HT-29 (cell line): ENCODE results near the gene PRRG4. TPM values are rescaled to one million over a fixed set of nuclear protein-coding genes. Genes with fewer than 3 reads are reported as not detected.
"Not testable (repeated sequence)": the region's sequence is repeated elsewhere in the genome, so short reads cannot be mapped to it uniquely, and the experiment has no call there.

Experiments used
- DNase-seq: peaks from one replicate; pipeline ENCODE4 v3.0.0-alpha.2; 2015; ENCODE audit warnings: low spot score
- total RNA-seq: library from RNA; depleted of rRNA; stranded (reverse); fragments of >200 nt; shearing (Covaris generic); gene quantifications from 2 replicates; pipeline ENCODE4 v1.2.3, GENCODE V29; 2014

The PRRG4 gene
- total RNA-seq, 1 experiment from 2014 or later, result 4.8 TPM

GRCh38 chr11:32884770-32885384, 55.1 kb downstream of the PRRG4 start:
- DNase-seq, result peak; percentile 42

- DNase-seq, result no peak
Observed at GRCh38 chr11:32885556-32885955, 55.8 kb downstream of the PRRG4 start.

- DNase-seq, result no peak
Observed at GRCh38 chr11:32886180-32886579, 56.5 kb downstream of the PRRG4 start.

GRCh38 chr11:32887707-32888383, 58.1 kb downstream of the PRRG4 start:
- DNase-seq, result not testable (repeated sequence)

GRCh38 chr11:32888384-32888710, 58.6 kb downstream of the PRRG4 start:
- not testable (repeated sequence) for DNase-seq

- no peak for DNase-seq
Observed at GRCh38 chr11:32888805-32889204, 59.1 kb downstream of the PRRG4 start.

- no peak for DNase-seq
Observed at GRCh38 chr11:32890843-32891656, 61.3 kb downstream of the PRRG4 start.

- DNase-seq, result peak; percentile 64
Observed at GRCh38 chr11:32891657-32892354, 62.1 kb downstream of the PRRG4 start.

GRCh38 chr11:32892355-32893092, 62.8 kb downstream of the PRRG4 start, which contains the start of gene QSER1:
QSER1 (plus strand) TSS chr11:32892811; CDS start chr11:32893126, 315 bp downstream.
- peak; percentile 76 for DNase-seq

GRCh38 chr11:32893093-32893342, 63.3 kb downstream of the PRRG4 start:
- no peak for DNase-seq

GRCh38 chr11:32893343-32894148, 63.8 kb downstream of the PRRG4 start:
- DNase-seq, result peak; percentile 58

GRCh38 chr11:32894149-32894827, 64.6 kb downstream of the PRRG4 start:
- DNase-seq, result peak; percentile 82

GRCh38 chr11:32894921-32895320, 65.2 kb downstream of the PRRG4 start:
- no peak for DNase-seq

GRCh38 chr11:32895471-32895870, 65.7 kb downstream of the PRRG4 start:
- no peak for DNase-seq

GRCh38 chr11:32897103-32897502, 67.4 kb downstream of the PRRG4 start:
- DNase-seq, result no peak

- no peak for DNase-seq
Observed at GRCh38 chr11:32899438-32899837, 69.7 kb downstream of the PRRG4 start.

- no peak for DNase-seq
Observed at GRCh38 chr11:32902089-32902665, 72.5 kb downstream of the PRRG4 start.

- DNase-seq, result no peak
Observed at GRCh38 chr11:32905028-32905667, 75.4 kb downstream of the PRRG4 start.
